Astrocyte (in vitro differentiated cells and primary cell): ENCODE measurements around the gene LAG3.

Source experiments
- CTCF ChIP-seq: IDR thresholded peaks from 2 replicates; pipeline ENCODE4 v1.5.1; 2011; ENCODE audit warnings: low read depth, mild to moderate bottlenecking, inconsistent platforms, low read length, moderate library complexity; ENCODE audit not compliant: insufficient read depth
- EZH2 ChIP-seq: IDR thresholded peaks from 2 replicates; pipeline ENCODE4 v1.6.1; 2012; ENCODE audit warnings: mild to moderate bottlenecking, low read length, inconsistent platforms; ENCODE audit not compliant: insufficient read depth

GRCh38 chr12:6792522-6793201, 20.3 kb downstream of the LAG3 start:
- no peak for TF ChIP-seq CTCF
- TF ChIP-seq EZH2 = no peak
